Glomerular visceral epithelial cell (primary cell): Measurements from ENCODE around the gene THSD4.
"Not testable (repeated sequence)": the region's sequence is repeated elsewhere in the genome, so short reads cannot be mapped to it uniquely, and the experiment has no call there.

Experiments used
- DNase-seq: peaks from one replicate; pipeline ENCODE4 v3.0.0-alpha.2; 2016; ENCODE audit errors: extremely low spot score

Gene THSD4

GRCh38 chr15:71294251-71294910 is 179.1 kb downstream of the THSD4 start:
- no peak for DNase-seq

- DNase-seq = peak; percentile 96
Observed at GRCh38 chr15:71294911-71295602, 179.8 kb downstream of the THSD4 start.

GRCh38 chr15:71295603-71296314 is 180.5 kb downstream of the THSD4 start:
- DNase-seq = peak; percentile 33

GRCh38 chr15:71296315-71296679 is 181.0 kb downstream of the THSD4 start:
- no peak for DNase-seq

GRCh38 chr15:71301958-71302621 is 186.8 kb downstream of the THSD4 start:
- DNase-seq = no peak

- DNase-seq = no peak
Observed at GRCh38 chr15:71302861-71303410, 187.7 kb downstream of the THSD4 start.

GRCh38 chr15:71303977-71304376 is 188.7 kb downstream of the THSD4 start:
- no peak for DNase-seq

- no peak for DNase-seq
Observed at GRCh38 chr15:71304681-71305080, 189.4 kb downstream of the THSD4 start.

- DNase-seq = no peak
Observed at GRCh38 chr15:71306538-71306937, 191.3 kb downstream of the THSD4 start.

- no peak for DNase-seq
Observed at GRCh38 chr15:71312194-71312708, 197.0 kb downstream of the THSD4 start.

- no peak for DNase-seq
Observed at GRCh38 chr15:71312731-71313460, 197.6 kb downstream of the THSD4 start.

- DNase-seq = no peak
Observed at GRCh38 chr15:71313806-71314205, 198.5 kb downstream of the THSD4 start.

GRCh38 chr15:71314956-71315537 is 199.8 kb downstream of the THSD4 start:
- no peak for DNase-seq

- no peak for DNase-seq
Observed at GRCh38 chr15:71316911-71317310, 201.6 kb downstream of the THSD4 start.

GRCh38 chr15:71319424-71319823 is 204.2 kb downstream of the THSD4 start:
- DNase-seq = not testable (repeated sequence)

- DNase-seq = no peak
Observed at GRCh38 chr15:71319935-71320334, 204.7 kb downstream of the THSD4 start.

- no peak for DNase-seq
Observed at GRCh38 chr15:71323082-71323481, 207.8 kb downstream of the THSD4 start.

- DNase-seq = no peak
Observed at GRCh38 chr15:71323584-71323983, 208.3 kb downstream of the THSD4 start.

GRCh38 chr15:71325481-71325880 is 210.2 kb downstream of the THSD4 start:
- DNase-seq = no peak

- no peak for DNase-seq
Observed at GRCh38 chr15:71328453-71328852, 213.2 kb downstream of the THSD4 start.

- DNase-seq = no peak
Observed at GRCh38 chr15:71329041-71329440, 213.8 kb downstream of the THSD4 start.
